HFFc6 (cell line): ENCODE results near the gene CISTR. TPM values are rescaled to one million over a fixed set of nuclear protein-coding genes. Genes with fewer than 3 reads are reported as not detected.

Experiments used
- DNase-seq: peaks from one replicate; pipeline ENCODE4 v3.0.0-alpha.2; 2018
- H3K27ac Mint-ChIP-seq: 2 replicates; pipeline ENCODE4 v1.8.0; 2020; ENCODE audit warnings: mild to moderate bottlenecking, mixed read lengths
- H3K27me3 Mint-ChIP-seq: 2 replicates; pipeline ENCODE4 v1.8.0; 2021; ENCODE audit warnings: mild to moderate bottlenecking, moderate library complexity, mixed read lengths; ENCODE audit not compliant: insufficient read depth
- H3K36me3 Mint-ChIP-seq: 2 replicates; pipeline ENCODE4 v1.8.0; 2021; ENCODE audit warnings: low read depth, mixed read lengths
- H3K4me1 Mint-ChIP-seq: 2 replicates; pipeline ENCODE4 v1.8.0; 2020; ENCODE audit warnings: low read depth, mixed read lengths
- H3K4me3 Mint-ChIP-seq: 2 replicates; pipeline ENCODE4 v1.8.0; 2020; ENCODE audit warnings: mild to moderate bottlenecking, moderate library complexity, mixed read lengths
- H3K9me3 Mint-ChIP-seq: 2 replicates; pipeline ENCODE4 v1.8.0; 2020; ENCODE audit warnings: mild to moderate bottlenecking, mixed read lengths
- total RNA-seq, 6 experiments: library from RNA; stranded (reverse); fragmentation: NEBNext Ultra II Directional; extraction: Animal tissue kit (Norgen Biotek cat#: 25700); gene quantifications; 2 replicates in 1 of 6; 3 replicates in 5 of 6; pipeline ENCODE4 v1.2.3, GENCODE V29; 2021
- TF ChIP-seq, protein P1 (sequence below): fragments of 200-600 bp; sonication (generic); IDR thresholded peaks from 2 replicates; pipeline ENCODE4 v1.5.0; 2021; ENCODE audit warnings: antibody characterized with exemption, mild to moderate bottlenecking

CISTR gene
- total RNA-seq, 6 experiments from 2014 or later = not detected

DNA sequence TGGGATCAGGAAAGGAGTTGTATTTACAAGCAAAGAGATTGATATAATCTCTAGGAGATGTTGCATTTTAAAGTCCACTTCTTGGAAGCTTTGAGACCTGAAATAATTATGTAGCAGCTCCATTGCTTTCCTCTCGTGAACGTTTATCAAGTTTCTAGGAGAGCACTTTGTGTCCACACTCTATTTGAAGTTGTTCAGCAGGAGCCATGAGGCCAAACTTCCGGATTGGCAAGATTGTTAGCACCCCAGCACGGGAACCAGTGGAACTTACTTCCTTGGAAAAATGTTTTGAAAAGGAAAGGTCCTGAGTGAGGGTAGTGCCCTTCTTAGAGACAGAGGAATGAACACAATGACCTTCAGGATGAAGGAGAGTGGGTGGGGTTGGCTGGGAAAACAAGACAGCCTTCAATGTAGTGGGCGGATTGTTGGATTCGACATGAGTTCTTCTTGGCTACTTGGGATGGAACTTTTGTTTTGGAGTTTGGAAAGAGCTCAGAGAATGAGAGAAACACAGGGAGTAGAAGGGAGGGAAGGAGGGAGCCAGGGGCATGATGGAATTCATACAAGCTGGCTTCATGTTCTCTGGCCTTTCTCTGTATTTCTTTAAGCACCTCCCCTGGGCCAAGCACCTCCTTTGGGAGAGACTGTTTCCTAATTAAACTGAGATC is 23.8 kb upstream of the CISTR start:
- Mint-ChIP-seq H3K4me1 (peaks cover 19% of the 10 kb centered on the region), H3K27ac (no peak overlapping the region), H3K36me3 (no peaks in the 10 kb centered on the region), H3K27me3 (peaks cover 12% of the 10 kb centered on the region), H3K9me3 (no peaks in the 10 kb centered on the region), H3K4me3 (no peak overlapping the region)
- no peak for DNase-seq
- TF ChIP-seq, protein P1, sequence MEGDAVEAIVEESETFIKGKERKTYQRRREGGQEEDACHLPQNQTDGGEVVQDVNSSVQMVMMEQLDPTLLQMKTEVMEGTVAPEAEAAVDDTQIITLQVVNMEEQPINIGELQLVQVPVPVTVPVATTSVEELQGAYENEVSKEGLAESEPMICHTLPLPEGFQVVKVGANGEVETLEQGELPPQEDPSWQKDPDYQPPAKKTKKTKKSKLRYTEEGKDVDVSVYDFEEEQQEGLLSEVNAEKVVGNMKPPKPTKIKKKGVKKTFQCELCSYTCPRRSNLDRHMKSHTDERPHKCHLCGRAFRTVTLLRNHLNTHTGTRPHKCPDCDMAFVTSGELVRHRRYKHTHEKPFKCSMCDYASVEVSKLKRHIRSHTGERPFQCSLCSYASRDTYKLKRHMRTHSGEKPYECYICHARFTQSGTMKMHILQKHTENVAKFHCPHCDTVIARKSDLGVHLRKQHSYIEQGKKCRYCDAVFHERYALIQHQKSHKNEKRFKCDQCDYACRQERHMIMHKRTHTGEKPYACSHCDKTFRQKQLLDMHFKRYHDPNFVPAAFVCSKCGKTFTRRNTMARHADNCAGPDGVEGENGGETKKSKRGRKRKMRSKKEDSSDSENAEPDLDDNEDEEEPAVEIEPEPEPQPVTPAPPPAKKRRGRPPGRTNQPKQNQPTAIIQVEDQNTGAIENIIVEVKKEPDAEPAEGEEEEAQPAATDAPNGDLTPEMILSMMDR = no peak

DNA sequence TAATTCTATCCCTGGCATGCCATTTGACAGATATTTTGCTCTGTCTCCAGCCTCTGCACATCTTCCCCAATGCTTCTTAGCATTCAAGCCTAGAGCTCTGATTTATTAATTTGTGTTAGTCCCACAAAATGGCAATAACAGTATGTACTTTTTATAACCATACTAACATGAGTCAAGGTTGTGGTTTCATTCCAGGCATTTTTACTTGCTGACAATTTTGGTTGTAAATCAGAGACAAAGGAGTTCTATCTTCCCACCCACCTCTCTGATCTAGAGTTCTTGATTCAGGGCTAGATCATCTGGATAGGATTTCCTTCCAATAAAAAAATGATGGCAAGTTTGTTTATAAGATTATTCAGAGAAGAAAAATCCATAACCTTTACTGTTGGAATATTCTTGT is 18.5 kb upstream of the CISTR start:
- peak overlapping the region; percentile 73 for H3K27ac Mint-ChIP-seq
- no peaks in the 10 kb centered on the region for H3K27me3 Mint-ChIP-seq
- peak overlapping the region; percentile 33; the same call in 1 of the 2 replicates for H3K4me3 Mint-ChIP-seq
- H3K4me1 Mint-ChIP-seq = peaks cover 53% of the 10 kb centered on the region
- DNase-seq = peak; percentile 94
- no peaks in the 10 kb centered on the region for H3K9me3 Mint-ChIP-seq
- H3K36me3 Mint-ChIP-seq = no peaks in the 10 kb centered on the region
- TF ChIP-seq, protein P1 = no peak

DNA sequence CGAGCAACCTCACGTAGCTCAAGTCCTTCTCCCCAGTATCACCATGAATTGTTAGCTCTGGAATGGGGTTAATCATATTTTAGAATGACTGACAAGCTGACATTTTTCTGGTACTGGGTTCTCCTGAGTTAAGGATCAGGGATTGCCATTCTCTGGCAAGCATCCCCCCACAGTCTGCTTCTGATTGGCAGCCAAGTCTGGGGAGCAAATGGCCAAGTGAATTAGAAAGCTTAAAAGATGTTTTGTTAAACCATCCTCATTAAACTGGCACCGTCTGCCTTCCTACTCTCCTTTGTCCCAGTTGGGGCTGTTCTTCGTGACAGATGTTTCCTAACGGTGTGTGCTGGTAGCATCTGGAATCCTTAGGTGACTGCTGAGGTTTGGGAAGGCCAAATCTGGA is 17.2 kb upstream of the CISTR start:
- TF ChIP-seq, protein P1 = no peak
- no peak overlapping the region for H3K27ac Mint-ChIP-seq
- H3K4me3 Mint-ChIP-seq = no peak overlapping the region
- no peaks in the 10 kb centered on the region for H3K36me3 Mint-ChIP-seq
- H3K4me1 Mint-ChIP-seq = peaks cover 53% of the 10 kb centered on the region
- DNase-seq = no peak
- no peaks in the 10 kb centered on the region for H3K9me3 Mint-ChIP-seq
- H3K27me3 Mint-ChIP-seq = peaks cover 10% of the 10 kb centered on the region

DNA sequence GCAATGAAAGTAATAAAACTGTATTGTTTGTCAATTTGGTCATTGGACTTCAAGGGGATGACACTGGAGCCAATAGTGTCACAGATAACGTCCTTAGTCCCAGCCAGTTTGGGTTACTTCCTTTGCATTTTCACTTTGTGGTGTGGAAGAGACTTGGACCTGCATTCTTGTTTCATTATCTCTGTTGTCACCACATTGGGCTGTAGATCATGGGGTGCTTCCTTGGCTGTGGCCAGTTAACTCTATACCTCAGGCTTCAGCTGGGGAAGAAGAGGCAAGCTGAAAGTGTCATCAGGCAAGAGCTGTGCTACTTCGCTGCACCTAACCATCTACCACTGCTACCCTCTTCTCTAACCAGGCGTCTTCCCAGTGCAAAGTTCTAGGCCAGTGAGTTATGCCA is 15.1 kb upstream of the CISTR start:
- Mint-ChIP-seq H3K4me1 (peaks cover 46% of the 10 kb centered on the region), H3K27me3 (peaks cover 20% of the 10 kb centered on the region), H3K4me3 (no peak overlapping the region), H3K9me3 (no peaks in the 10 kb centered on the region), H3K27ac (no peak overlapping the region), H3K36me3 (no peaks in the 10 kb centered on the region; the same call in 1 of the 2 replicates)
- peak; percentile 28 for DNase-seq
- TF ChIP-seq, protein P1 = no peak

DNA sequence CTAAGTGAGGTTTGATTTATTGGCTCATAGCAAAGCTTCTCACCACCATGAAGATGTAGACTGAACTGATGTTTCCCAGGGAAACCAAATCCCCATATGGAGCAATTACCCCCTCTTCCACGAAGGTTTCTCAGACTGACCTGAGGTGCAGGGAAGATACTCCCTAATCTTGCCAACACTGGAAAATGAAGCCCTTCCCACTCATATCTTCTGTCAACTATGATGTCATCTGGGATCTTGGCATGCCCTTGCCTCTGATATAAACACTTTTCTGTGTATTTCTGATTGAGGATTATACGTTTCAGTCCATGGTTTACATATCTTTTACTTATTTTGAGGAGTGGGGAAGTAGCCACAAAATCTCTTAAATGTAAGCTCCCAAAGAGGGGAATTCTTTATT is 14.1 kb upstream of the CISTR start:
- no peak for DNase-seq
- H3K4me3 Mint-ChIP-seq = no peak overlapping the region
- TF ChIP-seq, protein P1 = no peak
- no peaks in the 10 kb centered on the region for H3K9me3 Mint-ChIP-seq
- H3K27ac Mint-ChIP-seq = no peak overlapping the region
- H3K36me3 Mint-ChIP-seq = no peaks in the 10 kb centered on the region; the same call in 1 of the 2 replicates
- peaks cover 44% of the 10 kb centered on the region for H3K4me1 Mint-ChIP-seq
- peaks cover 20% of the 10 kb centered on the region for H3K27me3 Mint-ChIP-seq
